Measurements from ENCODE around the gene MRPL48. TPM values are rescaled to one million over a fixed set of nuclear protein-coding genes. Genes with fewer than 3 reads are reported as not detected.

Gene MRPL48
- total RNA-seq, 1 experiment from 2014 or later, result 88.5 TPM

- no peak for DNase-seq (ENCODE audit: low read depth)
These were observed 105.4 kb downstream of the MRPL48 start for GRCh38 chr11:73893041-73893440.

GRCh38 chr11:73894725-73895335 lies 107.2 kb downstream of the MRPL48 start:
- DNase-seq (ENCODE audit: low read depth), result peak; percentile 27

- DNase-seq (ENCODE audit: low read depth), result no peak
These were observed 114.6 kb downstream of the MRPL48 start for GRCh38 chr11:73902303-73902702.

GRCh38 chr11:73907191-73907590 lies 119.5 kb downstream of the MRPL48 start:
- DNase-seq (ENCODE audit: low read depth), result peak; percentile 63

- no peak for DNase-seq (ENCODE audit: low read depth)
These were observed 124.4 kb downstream of the MRPL48 start for GRCh38 chr11:73912026-73912425.

GRCh38 chr11:73913472-73913871 lies 125.8 kb downstream of the MRPL48 start:
- DNase-seq (ENCODE audit: low read depth), result no peak

- DNase-seq (ENCODE audit: low read depth), result no peak
These were observed 126.6 kb downstream of the MRPL48 start for GRCh38 chr11:73914284-73914683.

Other genes with a start within 250 kb of the MRPL48 start
- gene FAM168A, start 189.8 kb upstream of the MRPL48 start, total RNA-seq (2014; rRNA removed; shearing (Covaris generic)), result 24.9 and 35.8 TPM in 2 replicates
- gene PLEKHB1, start 141.3 kb upstream of the MRPL48 start, total RNA-seq (2014; rRNA removed; shearing (Covaris generic)), result 0.76 TPM in 1 of 2 replicates, not detected in the other
- 87.9 and 89.7 TPM in 2 replicates for gene RAB6A, start 26.8 kb upstream of the MRPL48 start, total RNA-seq (2014; rRNA removed; shearing (Covaris generic))
- gene COA4, start 89.0 kb downstream of the MRPL48 start, total RNA-seq (2014; rRNA removed; shearing (Covaris generic)), result 124 and 143 TPM in 2 replicates
- 10.0 and 17.4 TPM in 2 replicates for gene PAAF1, start 89.1 kb downstream of the MRPL48 start, total RNA-seq (2014; rRNA removed; shearing (Covaris generic))
- gene DNAJB13, start 163.2 kb downstream of the MRPL48 start, total RNA-seq (2014; rRNA removed; shearing (Covaris generic)), result not detected in 2 replicates
- 21.4 and 28.0 TPM in 2 replicates for gene UCP2, start 195.0 kb downstream of the MRPL48 start, total RNA-seq (2014; rRNA removed; shearing (Covaris generic))
- gene UCP3, start 221.2 kb downstream of the MRPL48 start, total RNA-seq (2014; rRNA removed; shearing (Covaris generic)), result 0.10 and 0.15 TPM in 2 replicates